H1 (cell line): ENCODE data around the gene TOMM40. TPM values are rescaled to one million over a fixed set of nuclear protein-coding genes. Genes with fewer than 3 reads are reported as not detected.

Experiments used
- CTCF ChIA-PET: fragments of 300-600 bp; sonication (Branson Sonifier 250); formaldehyde crosslinking; loops from one replicate; lab custom pipeline; 2021; ENCODE audit not compliant: partially characterized antibody; lab: Charles Lee
- POLR2A ChIA-PET: fragments of 300-600 bp; sonication (Branson Sonifier 250); formaldehyde crosslinking; loops from one replicate; lab custom pipeline; 2021; ENCODE audit warnings: inconsistent platforms; ENCODE audit not compliant: partially characterized antibody; lab: Charles Lee
- DNase-seq, 2 experiments: peaks; one replicate each; pipeline versions ENCODE4 v3.0.0 to v3.0.0-alpha.2; 2010 to 2022; ENCODE audit warnings: low spot score in 2 of 2, low read depth in 1 of 2, mixed read lengths in 1 of 2
- FAIRE-seq: peaks from 2 replicates; lab custom pipeline; 2011; peaks lifted over from hg19 to GRCh38; lab: Jason Lieb, UNC
- H2AFZ ChIP-seq: 2 replicates; pipeline ENCODE4 v1.8.1; 2012; ENCODE audit warnings: low read length, inconsistent platforms
- H2AK5ac ChIP-seq: 2 replicates; pipeline ENCODE4 v1.6.1; 2013; ENCODE audit warnings: low read depth, low read length
- H2BK120ac ChIP-seq: replicated peaks from 2 replicates; pipeline ENCODE3; 2013; ENCODE audit warnings: low read depth, low read length, inconsistent platforms
- H2BK12ac ChIP-seq: 2 replicates; pipeline ENCODE4 v1.6.1; 2013; ENCODE audit warnings: low read depth, low read length
- H2BK15ac ChIP-seq: 2 replicates; pipeline ENCODE4 v1.6.1; 2013; ENCODE audit warnings: low read length
- H2BK20ac ChIP-seq: 2 replicates; pipeline ENCODE4 v1.6.1; 2013; ENCODE audit warnings: low read length
- H2BK5ac ChIP-seq: 2 replicates; pipeline ENCODE4 v1.6.1; 2013; ENCODE audit warnings: low read depth, low read length
- H3K14ac ChIP-seq: 2 replicates; pipeline ENCODE4 v1.6.1; 2013; ENCODE audit warnings: inconsistent platforms; ENCODE audit not compliant: insufficient read length
- H3K18ac ChIP-seq: 2 replicates; pipeline ENCODE4 v1.6.1; 2013; ENCODE audit warnings: low read length; ENCODE audit errors: extremely low read depth
- H3K23ac ChIP-seq: 2 replicates; pipeline ENCODE4 v1.6.1; 2013; ENCODE audit warnings: inconsistent platforms; ENCODE audit not compliant: insufficient read length
- H3K23me2 ChIP-seq: 2 replicates; pipeline ENCODE4 v1.6.1; 2013; ENCODE audit warnings: low read depth, low read length
- H3K27ac ChIP-seq: 2 replicates; pipeline ENCODE4 v1.6.1; 2011; ENCODE audit warnings: low read depth, low read length, inconsistent platforms
- H3K27me3 ChIP-seq, 4 experiments: replicated peaks in 1 of 4; 1 replicate in 1 of 4; 2 replicates in 3 of 4; pipeline versions ENCODE4 v1.6.1 to v1.8.1; 2011 to 2013; ENCODE audit warnings: low read length in 3 of 4, mild to moderate bottlenecking in 3 of 4, inconsistent platforms in 2 of 4, mixed read lengths in 2 of 4, moderate library complexity in 1 of 4; ENCODE audit not compliant: control insufficient read depth in 3 of 4, insufficient read depth in 3 of 4; ENCODE audit errors: extremely low read depth in 1 of 4
- H3K36me3 ChIP-seq, 4 experiments: 2 replicates each; pipeline versions ENCODE4 v1.6.1 to v1.8.1; 2011 to 2013; ENCODE audit warnings: mild to moderate bottlenecking in 4 of 4, low read length in 3 of 4, moderate library complexity in 2 of 4, control low read depth in 1 of 4, inconsistent platforms in 1 of 4; ENCODE audit not compliant: insufficient read depth in 4 of 4, control insufficient read depth in 2 of 4
- H3K4ac ChIP-seq: replicated peaks from 2 replicates; pipeline ENCODE3; 2013; ENCODE audit warnings: low read length, low read depth, mixed read lengths, inconsistent platforms; ENCODE audit not compliant: insufficient read length
- H3K4me1 ChIP-seq, 4 experiments: replicated peaks in 1 of 4; 1 replicate in 1 of 4; 2 replicates in 3 of 4; pipeline versions ENCODE4 v1.6.1 to v1.8.1; 2011 to 2013; ENCODE audit warnings: low read length in 3 of 4, inconsistent platforms in 2 of 4, mixed read lengths in 1 of 4; ENCODE audit not compliant: insufficient read depth in 4 of 4, control insufficient read depth in 3 of 4
- H3K4me2 ChIP-seq, 2 experiments: 2 replicates each; pipeline versions ENCODE4 v1.6.1 to v1.8.1; 2011 to 2013; ENCODE audit warnings: low read depth in 2 of 2, low read length in 2 of 2, control low read depth in 1 of 2, inconsistent platforms in 1 of 2, mild to moderate bottlenecking in 1 of 2; ENCODE audit not compliant: insufficient read depth in 1 of 2
- H3K4me3 ChIP-seq, 4 experiments: fragments of 200-600, 300-600 bp in 1 of 4; sonication (generic), shearing (Covaris generic), sonication (Bioruptor Twin) in 1 of 4; 2 replicates each; pipeline versions ENCODE4 v1.5.1 to v1.8.1; 2011 to 2016; ENCODE audit warnings: low read length in 4 of 4, low read depth in 3 of 4, control low read depth in 2 of 4, inconsistent platforms in 2 of 4, mild to moderate bottlenecking in 2 of 4, mixed read lengths in 1 of 4, moderate library complexity in 1 of 4; ENCODE audit not compliant: insufficient read depth in 2 of 4; ENCODE audit errors: extremely low read depth in 1 of 4
- H3K56ac ChIP-seq: replicated peaks from 2 replicates; pipeline ENCODE3; 2013; ENCODE audit warnings: low read depth, mild to moderate bottlenecking, mixed read lengths, low read length, inconsistent platforms; ENCODE audit not compliant: insufficient read length
- H3K79me1 ChIP-seq: 2 replicates; pipeline ENCODE4 v1.6.1; 2013; ENCODE audit warnings: low read depth, low read length, control low read depth
- H3K79me2 ChIP-seq, 2 experiments: 2 replicates each; pipeline versions ENCODE4 v1.6.1 to v1.8.1; 2012 to 2013; ENCODE audit warnings: low read length in 2 of 2, mild to moderate bottlenecking in 2 of 2, inconsistent platforms in 1 of 2; ENCODE audit not compliant: insufficient read depth in 2 of 2, control insufficient read depth in 1 of 2
- H3K9ac ChIP-seq, 4 experiments: replicated peaks in 1 of 4; 1 replicate in 1 of 4; 2 replicates in 3 of 4; pipeline versions ENCODE4 v1.6.1 to v1.8.1; 2011 to 2013; ENCODE audit warnings: low read depth in 3 of 4, low read length in 3 of 4, control low read depth in 2 of 4, mild to moderate bottlenecking in 2 of 4, moderate library complexity in 2 of 4, inconsistent platforms in 1 of 4; ENCODE audit errors: extremely low read depth in 1 of 4
- H3K9me3 ChIP-seq, 2 experiments: 2 replicates each; pipeline versions ENCODE4 v1.6.1 to v1.8.1; 2012 to 2013; ENCODE audit warnings: mild to moderate bottlenecking in 2 of 2, moderate library complexity in 2 of 2, control low read depth in 1 of 2, inconsistent platforms in 1 of 2, low read depth in 1 of 2, low read length in 1 of 2, mixed read lengths in 1 of 2; ENCODE audit not compliant: insufficient read depth in 2 of 2
- H4K20me1 ChIP-seq, 2 experiments: replicated peaks in 1 of 2; 2 replicates each; pipeline versions ENCODE3 to v1.8.1; 2011 to 2013; ENCODE audit warnings: inconsistent platforms in 2 of 2, low read length in 2 of 2, mild to moderate bottlenecking in 1 of 2; ENCODE audit not compliant: insufficient read depth in 2 of 2, control insufficient read depth in 1 of 2
- H4K5ac ChIP-seq: 2 replicates; pipeline ENCODE4 v1.6.1; 2013; ENCODE audit warnings: low read length, low read depth, mixed read lengths, inconsistent platforms; ENCODE audit not compliant: insufficient read length
- H4K8ac ChIP-seq: 2 replicates; pipeline ENCODE4 v1.8.0; 2013; ENCODE audit warnings: mild to moderate bottlenecking, moderate library complexity, low read length, inconsistent platforms; ENCODE audit not compliant: insufficient read depth; ENCODE audit errors: extremely low read depth
- H4K91ac ChIP-seq: replicated peaks from 2 replicates; pipeline ENCODE3; 2013; ENCODE audit warnings: low read length, mixed read lengths, inconsistent platforms; ENCODE audit not compliant: insufficient read length
- ASH2L ChIP-seq: fragments of 200-600, 300-600 bp; sonication (generic); IDR thresholded peaks from one replicate; pipeline ENCODE4 v1.7.1; 2017; ENCODE audit warnings: low read length
- BCL11A ChIP-seq, 2 experiments: IDR thresholded peaks; one replicate each; pipeline ENCODE4 v1.6.1; 2011; ENCODE audit warnings: low read depth in 2 of 2, low read length in 2 of 2, mild to moderate bottlenecking in 2 of 2
- CREB1 ChIP-seq: IDR thresholded peaks from 2 replicates; pipeline ENCODE4 v1.6.1; 2012; ENCODE audit warnings: inconsistent platforms
- EP300 ChIP-seq, 2 experiments: IDR thresholded peaks; 1 replicate in 1 of 2; 2 replicates in 1 of 2; pipeline ENCODE4 v1.6.1; 2011 to 2012; ENCODE audit warnings: low read depth in 2 of 2, low read length in 2 of 2, mild to moderate bottlenecking in 2 of 2, borderline replicate concordance in 1 of 2, inconsistent platforms in 1 of 2, moderate library complexity in 1 of 2
- KDM1A ChIP-seq: fragments of 200-600, 300-600 bp; sonication (generic); IDR thresholded peaks from 2 replicates; pipeline ENCODE4 v1.7.1; 2016; ENCODE audit warnings: mild to moderate bottlenecking, low read length, borderline replicate concordance
- TAF1 ChIP-seq: IDR thresholded peaks from 2 replicates; pipeline ENCODE4 v1.6.1; 2011; ENCODE audit warnings: mild to moderate bottlenecking, low read depth, low read length
- TBP ChIP-seq: IDR thresholded peaks from 2 replicates; pipeline ENCODE4 v1.6.1; 2011; ENCODE audit warnings: low read depth, low read length, improper control_type of control experiment
- TEAD4 ChIP-seq: IDR thresholded peaks from 2 replicates; pipeline ENCODE4 v1.6.1; 2012; ENCODE audit warnings: low read depth, low read length, inconsistent platforms, mixed read lengths
- WGBS, 2 experiments: shearing (Covaris generic) in 1 of 2; methylation state at CpG; one replicate each; pipeline versions ENCODE4 v1.1.6 to v1.1.7; 2013 to 2015; ENCODE audit warnings: low lambda C conversion rate in 2 of 2, mixed read lengths in 2 of 2, inconsistent platforms in 1 of 2, low coverage in 1 of 2, missing lambda C conversion rate in 1 of 2; ENCODE audit not compliant: insufficient replicate concordance in 2 of 2, insufficient coverage in 1 of 2, insufficient read length in 1 of 2; ENCODE audit errors: extremely low coverage in 1 of 2, missing lambda C conversion rate in 1 of 2; 5-methylcytosine and 5-hydroxymethylcytosine counted together
- polyA plus RNA-seq, 7 experiments: library from polyadenylated mRNA; depleted of rRNA in 3 of 7; stranded (reverse) in 5 of 7; unstranded in 2 of 7; fragments of >200 nt in 5 of 7; fragments of 200-250 nt in 2 of 7; gene quantifications; 1 replicate in 5 of 7; 2 replicates in 1 of 7; 4 replicates in 1 of 7; pipeline versions ENCODE4 v1.2.1 to v1.2.3, GENCODE V29; 2011 to 2013; ENCODE audit warnings: missing spikeins in 2 of 7, mixed read lengths in 2 of 7
- total RNA-seq: library from RNA; stranded (reverse); fragmentation: NEBNext Ultra II Directional; extraction: Animal tissue kit (Norgen Biotek cat#: 25700); gene quantifications from 2 replicates; pipeline ENCODE4 v1.2.1, GENCODE V29; 2021
- TF ChIP-seq, protein P1 (sequence below): IDR thresholded peaks from 2 replicates; pipeline ENCODE4 v1.6.1; 2012; ENCODE audit warnings: inconsistent platforms
- TF ChIP-seq, protein P2 (sequence below): IDR thresholded peaks from 2 replicates; pipeline ENCODE4 v1.6.1; 2011; ENCODE audit warnings: low read depth, mild to moderate bottlenecking, low read length; ENCODE audit not compliant: insufficient read depth

Gene TOMM40
- total and polyA plus RNA-seq, 2 of the 8 experiments (the other 6 are each of a cell fraction or from before 2014, with no cell fraction given) = 154 to 179 TPM

DNA sequence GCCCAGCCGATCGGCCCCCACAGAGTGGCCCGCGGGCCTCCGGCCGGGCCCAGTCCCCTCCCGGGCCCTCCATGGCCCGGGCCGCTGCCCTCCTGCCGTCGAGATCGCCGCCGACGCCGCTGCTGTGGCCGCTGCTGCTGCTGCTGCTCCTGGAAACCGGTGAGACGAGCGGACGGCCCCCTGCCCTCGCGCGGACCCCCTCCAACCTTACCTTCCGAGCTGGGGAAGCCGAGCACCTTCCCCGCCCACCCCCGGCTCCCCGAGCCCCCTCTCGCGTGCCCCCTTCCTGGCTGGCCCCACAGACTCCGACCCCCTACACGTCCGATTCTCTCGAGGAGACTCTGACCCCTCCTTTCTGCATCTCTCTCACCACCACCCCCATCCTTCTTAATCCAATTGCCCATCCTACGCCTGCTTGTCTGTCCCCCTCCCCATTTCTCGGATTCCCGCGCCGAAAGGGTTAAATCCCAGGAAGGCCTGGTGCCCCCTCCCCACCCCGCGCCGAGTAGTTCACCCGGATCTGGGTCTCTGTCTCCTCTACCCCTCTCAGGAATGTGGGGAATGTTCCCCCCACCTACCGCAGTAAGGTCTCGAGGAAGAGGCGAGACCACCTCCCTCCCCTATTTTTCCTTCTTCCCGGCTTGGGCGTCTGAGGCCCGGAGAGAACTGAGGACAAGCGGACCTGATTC, 44.5 kb upstream of the TOMM40 start:
- peak overlapping the region; percentile 84; the same call in 1 of the 2 replicates for H2BK12ac ChIP-seq
- POLR2A ChIA-PET = interaction anchor here (0.6 to 6.6 kb wide), 10 partner anchors 25 to 1564 kb away, joined by 3 to 65 read pairs (median 6); partner anchors contain the start of genes APOE, BCAM and TOMM40
- DNase-seq (peak in 1 of 2 experiments; percentile 95), FAIRE-seq (peak; percentile 57)
- no peaks in the 10 kb centered on the region for H3K9me3 ChIP-seq
- peak overlapping the region; percentile 85 to 95 for H3K4me2 ChIP-seq
- no peak overlapping the region for H2AFZ ChIP-seq
- H3K4me3 ChIP-seq = peak overlapping the region; percentile 77 to 98 (median 92)
- peak overlapping the region; percentile 58 for H3K4ac ChIP-seq
- H3K14ac ChIP-seq = no peak overlapping the region
- WGBS, 2 experiments = 2% methylated on average over 18 of the region's 51 CpGs; no CpG with 5 or more reads in 1 of the 2 experiments
- CTCF ChIA-PET = interaction anchor here (0.7 to 1.9 kb wide), 8 partner anchors 12 to 157 kb away, joined by 3 to 19 read pairs (median 4); partner anchors contain the start of gene BCAM
- peak overlapping the region; percentile 87 for H3K56ac ChIP-seq
- peaks cover 14 to 24% (median 16%) of the 10 kb centered on the region in 4 experiments for H3K4me1 ChIP-seq
- H2BK15ac ChIP-seq = no peak overlapping the region
- H3K27ac ChIP-seq = peak overlapping the region; percentile 92
- H2AK5ac ChIP-seq = 0 out of 2 replicates have a peak overlapping the region, but pooled peaks have one; percentile 65
- H4K8ac ChIP-seq = peak overlapping the region; percentile 76
- no peak overlapping the region for H2BK120ac ChIP-seq
- no peaks in the 10 kb centered on the region for H3K27me3 ChIP-seq
- H2BK5ac ChIP-seq = peak overlapping the region; percentile 88
- no peaks in the 10 kb centered on the region for H3K36me3 ChIP-seq
- peaks cover 19 to 47% of the 10 kb centered on the region in 2 experiments for H3K79me2 ChIP-seq
- peak overlapping the region; percentile 61 for H4K5ac ChIP-seq
- H4K91ac ChIP-seq = peak overlapping the region; percentile 75
- H3K18ac ChIP-seq = peak overlapping the region; percentile 93; the same call in 1 of the 2 replicates
- H4K20me1 ChIP-seq = peaks cover 16 to 25% of the 10 kb centered on the region in 2 experiments
- H3K79me1 ChIP-seq = peaks cover 12% of the 10 kb centered on the region
- H2BK20ac ChIP-seq = no peak overlapping the region
- H3K23me2 ChIP-seq = peaks cover 18% of the 10 kb centered on the region
- no peak overlapping the region for H3K23ac ChIP-seq
- peak overlapping the region; percentile 83 to 99 (median 90) for H3K9ac ChIP-seq
- no peak for TF ChIP-seq ASH2L
- TF ChIP-seq KDM1A = no peak
- peak; percentile 35 for TF ChIP-seq TAF1
- TF ChIP-seq CREB1 = peak; percentile 43; the same call in 1 of the 2 replicates
- peak in 1 of 2 experiments; percentile 42; a peak in 1 of 3 replicates for TF ChIP-seq EP300 (IDR thresholded peaks at IDR 0.05; ENCODE audit: borderline replicate concordance in 1 of 2, low read depth in 2 of 2, low read length in 2 of 2)
- peak; percentile 45; the same call in 1 of the 2 replicates for TF ChIP-seq TBP
- TF ChIP-seq BCL11A (IDR thresholded peaks at IDR 0.05; ENCODE audit: low read depth in 2 of 2, low read length in 2 of 2) = no peak
- TF ChIP-seq, protein P1, sequence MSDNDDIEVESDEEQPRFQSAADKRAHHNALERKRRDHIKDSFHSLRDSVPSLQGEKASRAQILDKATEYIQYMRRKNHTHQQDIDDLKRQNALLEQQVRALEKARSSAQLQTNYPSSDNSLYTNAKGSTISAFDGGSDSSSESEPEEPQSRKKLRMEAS = 0 out of 2 replicates have a peak, but pooled peaks have one; percentile 19
- TF ChIP-seq TEAD4 = peak; percentile 99
- TF ChIP-seq, protein P2, sequence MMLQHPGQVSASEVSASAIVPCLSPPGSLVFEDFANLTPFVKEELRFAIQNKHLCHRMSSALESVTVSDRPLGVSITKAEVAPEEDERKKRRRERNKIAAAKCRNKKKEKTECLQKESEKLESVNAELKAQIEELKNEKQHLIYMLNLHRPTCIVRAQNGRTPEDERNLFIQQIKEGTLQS = no peak
